ENCODE data around the gene SCYGR6.
"Not testable (repeated sequence)": the region's sequence is repeated elsewhere in the genome, so short reads cannot be mapped to it uniquely, and the experiment has no call there.

SCYGR6 gene, protein sequence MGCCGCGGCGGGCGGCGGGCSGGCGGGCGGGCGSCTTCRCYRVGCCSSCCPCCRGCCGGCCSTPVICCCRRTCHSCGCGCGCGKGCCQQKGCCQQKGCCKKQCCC

GRCh38 chr2:227724394-227725039 is at the start of gene SCYGR6:
Gene SCYGR6, minus strand, starts transcription at chr2:227724757. Its CDS starts 0 bp downstream, at chr2:227724757.
- no peak within 1 kb of the TSS for H3K4me3 Mint-ChIP-seq
- no peak within 1 kb of the TSS for H3K27ac Mint-ChIP-seq
- no peaks in the 10 kb centered on the region for H3K9me3 Mint-ChIP-seq (ENCODE audit: low read depth)
- no peaks in the 10 kb centered on the region for H3K36me3 Mint-ChIP-seq
- no peaks in the 10 kb centered on the region for H3K4me1 Mint-ChIP-seq (ENCODE audit: low read depth)
- H3K27me3 Mint-ChIP-seq = peaks cover 16% of the 10 kb centered on the region

GRCh38 chr2:227774011-227774624 is 49.6 kb upstream of the SCYGR6 start:
- H3K4me1 Mint-ChIP-seq (ENCODE audit: low read depth) = peaks cover 7% of the 10 kb centered on the region
- no peaks in the 10 kb centered on the region for H3K36me3 Mint-ChIP-seq
- no peak overlapping the region for H3K4me3 Mint-ChIP-seq
- H3K27ac Mint-ChIP-seq = no peak overlapping the region
- no peaks in the 10 kb centered on the region for H3K9me3 Mint-ChIP-seq (ENCODE audit: low read depth)
- no peaks in the 10 kb centered on the region for H3K27me3 Mint-ChIP-seq

- Mint-ChIP-seq H3K4me1 (ENCODE audit: low read depth) (peaks cover 7% of the 10 kb centered on the region), H3K4me3 (no peak overlapping the region), H3K9me3 (ENCODE audit: low read depth) (no peaks in the 10 kb centered on the region), H3K27me3 (no peaks in the 10 kb centered on the region), H3K27ac (no peak overlapping the region), H3K36me3 (no peaks in the 10 kb centered on the region)
Observed at GRCh38 chr2:227772932-227773331, 48.4 kb upstream of the SCYGR6 start.

GRCh38 chr2:227772197-227772661 is 47.7 kb upstream of the SCYGR6 start:
- H3K4me1 Mint-ChIP-seq (ENCODE audit: low read depth) = peaks cover 7% of the 10 kb centered on the region
- H3K36me3 Mint-ChIP-seq = no peaks in the 10 kb centered on the region

DNA sequence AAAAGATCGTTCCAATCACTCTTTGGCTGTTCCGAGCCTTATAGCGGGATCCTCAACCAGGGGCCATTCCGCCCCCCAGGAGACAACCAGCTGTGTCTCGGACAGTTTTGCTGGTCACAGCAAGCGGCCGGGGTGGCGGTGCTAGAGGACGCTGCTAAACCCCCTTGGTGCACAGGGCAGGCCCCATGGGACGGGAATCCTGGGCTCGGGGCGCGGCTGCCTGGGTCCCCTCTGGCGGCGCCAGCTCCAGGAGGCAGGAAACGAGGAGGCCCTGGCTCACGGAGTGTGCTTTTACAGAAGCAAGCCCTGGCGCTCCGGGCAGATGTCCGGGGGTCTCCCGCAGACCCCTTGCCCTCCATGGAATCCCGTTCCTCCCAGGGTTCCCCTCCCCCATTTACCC is 43.3 kb upstream of the SCYGR6 start:
- no peaks in the 10 kb centered on the region for H3K9me3 Mint-ChIP-seq (ENCODE audit: low read depth)
- no peaks in the 10 kb centered on the region for H3K27me3 Mint-ChIP-seq
- no peak overlapping the region for H3K27ac Mint-ChIP-seq
- no peaks in the 10 kb centered on the region for H3K36me3 Mint-ChIP-seq
- H3K4me1 Mint-ChIP-seq (ENCODE audit: low read depth) = peaks cover 1% of the 10 kb centered on the region
- H3K4me3 Mint-ChIP-seq = no peak overlapping the region

More at GRCh38 chr2:227772197-227772661, 47.7 kb upstream of the SCYGR6 start:
- Mint-ChIP-seq H3K27ac (no peak overlapping the region), H3K4me3 (no peak overlapping the region), H3K27me3 (no peaks in the 10 kb centered on the region), H3K9me3 (ENCODE audit: low read depth) (no peaks in the 10 kb centered on the region)

DNA sequence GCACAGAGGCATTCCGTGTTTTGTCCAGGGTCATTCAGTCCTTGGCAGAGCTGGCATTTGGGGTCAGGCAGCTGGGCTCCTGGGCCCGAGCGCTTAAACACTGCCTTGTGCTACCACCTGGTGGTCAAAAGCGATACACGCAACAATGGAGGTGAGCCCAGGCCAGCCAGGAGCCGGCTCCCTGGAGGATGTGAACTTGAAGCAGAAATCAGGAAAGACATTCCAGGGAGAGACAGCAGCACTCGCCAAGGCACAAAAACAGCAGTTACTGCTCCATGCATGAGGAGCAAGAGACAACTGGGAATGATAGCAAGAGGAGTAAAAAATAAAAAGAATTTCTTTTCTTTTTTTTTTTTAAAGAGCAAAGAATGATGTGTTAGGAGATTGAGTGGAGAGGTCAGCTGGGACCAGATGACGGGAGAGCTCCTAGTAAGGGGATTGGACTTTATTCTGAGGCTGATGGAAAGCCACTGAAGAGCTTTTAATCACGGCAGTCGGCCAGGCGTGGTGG is 41.9 kb upstream of the SCYGR6 start:
- Mint-ChIP-seq H3K36me3 (no peaks in the 10 kb centered on the region), H3K9me3 (ENCODE audit: low read depth) (no peaks in the 10 kb centered on the region), H3K4me3 (no peak overlapping the region), H3K27me3 (no peaks in the 10 kb centered on the region), H3K27ac (no peak overlapping the region), H3K4me1 (ENCODE audit: low read depth) (peaks cover 1% of the 10 kb centered on the region)

DNA sequence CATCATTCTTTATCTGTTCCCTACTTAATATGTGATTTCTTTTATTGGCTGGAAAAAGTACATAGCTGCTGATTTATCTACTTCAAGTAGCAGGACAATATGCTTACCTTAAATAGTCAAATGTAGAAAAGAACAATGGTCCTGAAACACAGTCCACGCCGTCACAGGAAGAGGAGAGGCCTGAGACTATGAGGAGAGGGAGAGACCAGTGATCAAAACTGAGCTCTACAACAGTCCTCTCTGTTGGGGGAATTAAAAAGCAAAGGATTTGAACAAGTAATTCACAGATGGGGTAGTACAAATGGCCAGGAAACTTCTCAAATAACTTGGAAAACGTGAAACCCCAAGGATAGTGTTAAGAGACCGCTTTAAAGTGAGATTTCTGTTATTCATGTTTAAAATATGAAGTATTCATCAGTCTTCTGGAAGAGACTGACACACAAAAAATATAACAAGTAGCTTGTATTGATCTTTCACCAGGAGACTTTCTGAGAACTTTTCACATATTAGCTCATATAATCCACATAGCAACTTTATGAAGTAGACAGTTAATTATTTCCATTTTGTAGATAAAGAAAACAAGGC is 41.3 kb upstream of the SCYGR6 start:
- no peaks in the 10 kb centered on the region for H3K27me3 Mint-ChIP-seq
- H3K4me1 Mint-ChIP-seq (ENCODE audit: low read depth) = peaks cover 1% of the 10 kb centered on the region
- no peak overlapping the region for H3K4me3 Mint-ChIP-seq

GRCh38 chr2:227761740-227762476 is 37.4 kb upstream of the SCYGR6 start:
- H3K4me3 Mint-ChIP-seq = no peak overlapping the region
- no peak overlapping the region for H3K27ac Mint-ChIP-seq
- H3K27me3 Mint-ChIP-seq = no peaks in the 10 kb centered on the region
- no peaks in the 10 kb centered on the region for H3K9me3 Mint-ChIP-seq (ENCODE audit: low read depth)
- no peaks in the 10 kb centered on the region for H3K36me3 Mint-ChIP-seq
- H3K4me1 Mint-ChIP-seq (ENCODE audit: low read depth) = peaks cover 1% of the 10 kb centered on the region

More for the DNA sequence above, 41.3 kb upstream of the SCYGR6 start:
- Mint-ChIP-seq H3K9me3 (ENCODE audit: low read depth) (no peaks in the 10 kb centered on the region), H3K27ac (no peak overlapping the region), H3K36me3 (no peaks in the 10 kb centered on the region)

- Mint-ChIP-seq H3K27me3 (no peaks in the 10 kb centered on the region), H3K27ac (no peak overlapping the region), H3K4me3 (no peak overlapping the region), H3K36me3 (no peaks in the 10 kb centered on the region), H3K4me1 (ENCODE audit: low read depth) (no peaks in the 10 kb centered on the region), H3K9me3 (ENCODE audit: low read depth) (no peaks in the 10 kb centered on the region)
Observed at GRCh38 chr2:227759411-227760118, 35.0 kb upstream of the SCYGR6 start.

- H3K4me3 Mint-ChIP-seq; H3K4me1 Mint-ChIP-seq (ENCODE audit: low read depth); H3K27ac Mint-ChIP-seq; H3K27me3 Mint-ChIP-seq; H3K36me3 Mint-ChIP-seq; H3K9me3 Mint-ChIP-seq (ENCODE audit: low read depth): not testable (repeated sequence)
Observed at GRCh38 chr2:227756261-227756660, 31.7 kb upstream of the SCYGR6 start.

- Mint-ChIP-seq H3K9me3 (ENCODE audit: low read depth) (no peaks in the 10 kb centered on the region), H3K36me3 (no peaks in the 10 kb centered on the region), H3K27me3 (peaks cover 4% of the 10 kb centered on the region), H3K4me3 (no peak overlapping the region), H3K4me1 (ENCODE audit: low read depth) (no peaks in the 10 kb centered on the region), H3K27ac (no peak overlapping the region)
Observed at GRCh38 chr2:227748079-227748478, 23.5 kb upstream of the SCYGR6 start.

DNA sequence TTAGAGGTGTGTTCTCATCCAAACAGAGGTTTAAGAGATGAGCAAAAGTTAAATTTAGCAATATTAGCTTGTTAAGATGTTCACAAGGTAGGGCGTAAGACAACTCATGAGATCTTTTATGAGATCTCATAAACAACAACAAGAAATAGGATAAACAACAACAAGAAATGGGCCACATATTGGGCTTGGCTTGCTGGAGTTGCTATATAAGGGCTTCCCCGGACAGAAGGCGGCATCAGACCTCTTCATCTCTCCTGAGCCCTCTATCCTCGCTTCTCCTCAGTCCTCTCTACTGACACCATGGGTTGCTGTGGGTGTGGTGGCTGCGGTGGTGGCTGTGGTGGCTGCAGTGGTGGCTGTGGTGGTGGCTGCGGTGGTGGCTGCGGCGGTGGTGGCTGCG is 21.0 kb upstream of the SCYGR6 start, which contains the start of gene SCYGR8:
TSS of gene SCYGR8 (plus strand) at position 301 of the 400 bp plus-strand sequence. CDS start at position 301, 0 bp downstream.
- peaks cover 4% of the 10 kb centered on the region for H3K27me3 Mint-ChIP-seq
- H3K27ac Mint-ChIP-seq = no peak within 1 kb of the TSS
- no peaks in the 10 kb centered on the region for H3K4me1 Mint-ChIP-seq (ENCODE audit: low read depth)
- H3K9me3 Mint-ChIP-seq (ENCODE audit: low read depth) = no peaks in the 10 kb centered on the region
- H3K36me3 Mint-ChIP-seq = no peaks in the 10 kb centered on the region
- no peak within 1 kb of the TSS for H3K4me3 Mint-ChIP-seq

GRCh38 chr2:227740705-227741104 is 16.1 kb upstream of the SCYGR6 start:
- H3K4me1 Mint-ChIP-seq (ENCODE audit: low read depth); H3K27me3 Mint-ChIP-seq; H3K27ac Mint-ChIP-seq; H3K9me3 Mint-ChIP-seq (ENCODE audit: low read depth); H3K4me3 Mint-ChIP-seq; H3K36me3 Mint-ChIP-seq: not testable (repeated sequence)

DNA sequence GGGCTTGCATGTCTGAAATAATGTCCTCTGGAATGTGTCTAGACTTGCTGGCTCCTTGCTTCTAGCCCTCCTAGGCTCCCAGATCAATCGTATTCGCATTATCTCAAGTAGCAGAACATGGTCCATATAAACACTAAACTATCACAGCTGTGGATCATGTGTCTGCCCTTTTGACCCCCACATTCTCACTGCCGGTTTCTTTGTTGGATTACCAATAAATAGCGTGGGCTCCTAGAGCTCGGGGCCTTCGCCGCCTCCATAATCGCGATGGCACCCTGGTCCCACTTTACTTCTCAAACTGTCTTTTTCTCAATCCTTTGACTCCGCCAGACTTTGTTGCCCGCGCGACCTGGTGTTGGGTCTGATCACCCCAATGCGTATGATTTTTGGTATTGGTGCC is 14.8 kb upstream of the SCYGR6 start:
- Mint-ChIP-seq H3K27ac (no peak overlapping the region), H3K9me3 (ENCODE audit: low read depth) (no peaks in the 10 kb centered on the region), H3K36me3 (no peaks in the 10 kb centered on the region), H3K27me3 (peaks cover 5% of the 10 kb centered on the region), H3K4me3 (no peak overlapping the region), H3K4me1 (ENCODE audit: low read depth) (no peaks in the 10 kb centered on the region)
